BLaER1 treated with 17β-estradiol and CSF1 and Interleukin-3, amounts not matched to agents 10 nM and 100 nM (cell line): ENCODE measurements around the gene SYN1.

ENCODE experiments used
- H3K27ac ChIP-seq, 11 experiments: shearing (Covaris generic); formaldehyde crosslinking; 2 replicates each; pipeline ENCODE4 v1.8.1; 2022
- H3K27me3 ChIP-seq, 11 experiments: shearing (Covaris generic); formaldehyde crosslinking; 2 replicates each; pipeline ENCODE4 v1.8.1; 2022
- H3K36me3 ChIP-seq, 11 experiments: shearing (Covaris generic); formaldehyde crosslinking; 2 replicates each; pipeline ENCODE4 v1.8.1; 2022
- H3K4me1 ChIP-seq, 10 experiments: shearing (Covaris generic); formaldehyde crosslinking; 2 replicates each; pipeline ENCODE4 v1.8.1; 2022
- H3K4me2 ChIP-seq, 11 experiments: shearing (Covaris generic); formaldehyde crosslinking; 2 replicates each; pipeline ENCODE4 v1.8.1; 2022
- H3K4me3 ChIP-seq, 10 experiments: shearing (Covaris generic); formaldehyde crosslinking; 2 replicates each; pipeline ENCODE4 v1.8.1; 2022
- H3K9ac ChIP-seq, 11 experiments: shearing (Covaris generic); formaldehyde crosslinking; 2 replicates each; pipeline ENCODE4 v1.8.1; 2022
- H3K9me3 ChIP-seq, 11 experiments: shearing (Covaris generic); formaldehyde crosslinking; replicated peaks in 1 of 11; 2 replicates each; pipeline ENCODE4 v1.8.1; 2022
- H4K20me1 ChIP-seq, 11 experiments: shearing (Covaris generic); formaldehyde crosslinking; 2 replicates each; pipeline ENCODE4 v1.8.1; 2022
- Cebpa-rat ChIP-seq, 11 experiments: shearing (Covaris generic); IDR thresholded peaks; 2 replicates each; pipeline ENCODE4 v1.8.1; 2022

The SYN1 gene

GRCh38 chrX:47523713-47524166 lies 95.9 kb downstream of the SYN1 start:
- H3K9ac ChIP-seq: peak overlapping the region; percentile 57 to 76 (median 72); a peak in 21 of 22 replicates
- no peak for TF ChIP-seq Cebpa-rat (IDR thresholded peaks at IDR 0.05)
- peaks cover 3 to 35% (median 13%) of the 10 kb centered on the region in 11 experiments; a peak in 11 of 22 replicates for H3K27me3 ChIP-seq
- peak overlapping the region; percentile 73 to 88 (median 80) for H3K4me2 ChIP-seq
- H3K4me3 ChIP-seq: peak overlapping the region; percentile 57 to 71 (median 64)
- no peaks in the 10 kb centered on the region for H3K36me3 ChIP-seq
- no peaks in the 10 kb centered on the region for H4K20me1 ChIP-seq
- H3K27ac ChIP-seq: peak overlapping the region in 8 of 11 experiments; percentile 22 to 67 (median 42); a peak in 13 of 22 replicates
- H3K4me1 ChIP-seq: peaks cover 0 to 4% (median 0%) of the 10 kb centered on the region in 10 experiments; a peak in 1 of 20 replicates
- peaks cover 13 to 37% (median 20%) of the 10 kb centered on the region in 11 experiments; a peak in 20 of 22 replicates for H3K9me3 ChIP-seq

- peaks cover 13 to 37% (median 20%) of the 10 kb centered on the region in 11 experiments; a peak in 20 of 22 replicates for H3K9me3 ChIP-seq
- H3K9ac ChIP-seq: peak overlapping the region; percentile 57 to 76 (median 72); a peak in 18 of 22 replicates
- peak overlapping the region; percentile 57 to 71 (median 64) for H3K4me3 ChIP-seq
- H3K4me2 ChIP-seq: peak overlapping the region; percentile 73 to 88 (median 80); a peak in 20 of 22 replicates
- H3K27me3 ChIP-seq: peaks cover 3 to 32% (median 13%) of the 10 kb centered on the region in 11 experiments; a peak in 11 of 22 replicates
- peak overlapping the region in 3 of 11 experiments; percentile 41 to 67 (median 53); a peak in 5 of 22 replicates for H3K27ac ChIP-seq
- no peaks in the 10 kb centered on the region for H4K20me1 ChIP-seq
- TF ChIP-seq Cebpa-rat (IDR thresholded peaks at IDR 0.05): no peak
- no peaks in the 10 kb centered on the region for H3K36me3 ChIP-seq
- H3K4me1 ChIP-seq: peaks cover 0 to 6% (median 2%) of the 10 kb centered on the region in 10 experiments; a peak in 8 of 20 replicates
Measured at GRCh38 chrX:47523297-47523696, 96.4 kb downstream of the SYN1 start.
